ENCODE data around the gene USB1.

USB1 gene
- 8.9 to 15.8 (median 14.3) reads per million in 4 donors for total RNA-seq

- DNase-seq, result peak; percentile 73 to 87 (median 75)
Measured at GRCh38 chr16:58000706-58001676, at the start of gene USB1. TSS of gene USB1 (plus strand) at chr16:58001407. CDS start at chr16:58001484, 77 bp downstream.

- DNase-seq, result no peak
Measured at GRCh38 chr16:57952909-57953308, 48.3 kb upstream of the USB1 start.

GRCh38 chr16:57953857-57954256, 47.4 kb upstream of the USB1 start:
- DNase-seq, result no peak

- DNase-seq, result no peak
Measured at GRCh38 chr16:57955572-57956188, 45.5 kb upstream of the USB1 start.

GRCh38 chr16:57956270-57956808, 44.9 kb upstream of the USB1 start:
- no peak for DNase-seq

GRCh38 chr16:57956924-57957672, 44.1 kb upstream of the USB1 start:
- no peak for DNase-seq

- no peak for DNase-seq
Measured at GRCh38 chr16:57957673-57958392, 43.4 kb upstream of the USB1 start.

- no peak for DNase-seq
Measured at GRCh38 chr16:57958544-57958943, 42.7 kb upstream of the USB1 start.

GRCh38 chr16:57959121-57959520, 42.1 kb upstream of the USB1 start:
- no peak for DNase-seq

GRCh38 chr16:57959804-57960203, 41.4 kb upstream of the USB1 start:
- DNase-seq, result no peak

- DNase-seq, result no peak
Measured at GRCh38 chr16:57960310-57960709, 40.9 kb upstream of the USB1 start.

GRCh38 chr16:57960826-57961472, 40.3 kb upstream of the USB1 start:
- no peak for DNase-seq

GRCh38 chr16:57961538-57961937, 39.7 kb upstream of the USB1 start:
- no peak for DNase-seq

GRCh38 chr16:57962046-57962445, 39.2 kb upstream of the USB1 start:
- no peak for DNase-seq

- no peak for DNase-seq
Measured at GRCh38 chr16:57962756-57963155, 38.5 kb upstream of the USB1 start.

GRCh38 chr16:57964157-57964700, 37.0 kb upstream of the USB1 start:
- DNase-seq, result no peak

- DNase-seq, result no peak
Measured at GRCh38 chr16:57966204-57966771, 34.9 kb upstream of the USB1 start.

GRCh38 chr16:57966986-57967385, 34.2 kb upstream of the USB1 start:
- DNase-seq, result no peak

- no peak for DNase-seq
Measured at GRCh38 chr16:57967916-57968315, 33.3 kb upstream of the USB1 start.

- DNase-seq, result no peak
Measured at GRCh38 chr16:57969451-57970123, 31.6 kb upstream of the USB1 start.

Measured in T-helper 1 cell (primary cell).